ENCODE data around the gene CEP131. TPM values are rescaled to one million over a fixed set of nuclear protein-coding genes. Genes with fewer than 3 reads are reported as not detected.

CEP131 gene
- total and polyA plus RNA-seq, 2 of the 8 experiments (the other 6 are each of a cell fraction or from before 2014, with no cell fraction given), result 5.9 to 23.2 TPM

DNA sequence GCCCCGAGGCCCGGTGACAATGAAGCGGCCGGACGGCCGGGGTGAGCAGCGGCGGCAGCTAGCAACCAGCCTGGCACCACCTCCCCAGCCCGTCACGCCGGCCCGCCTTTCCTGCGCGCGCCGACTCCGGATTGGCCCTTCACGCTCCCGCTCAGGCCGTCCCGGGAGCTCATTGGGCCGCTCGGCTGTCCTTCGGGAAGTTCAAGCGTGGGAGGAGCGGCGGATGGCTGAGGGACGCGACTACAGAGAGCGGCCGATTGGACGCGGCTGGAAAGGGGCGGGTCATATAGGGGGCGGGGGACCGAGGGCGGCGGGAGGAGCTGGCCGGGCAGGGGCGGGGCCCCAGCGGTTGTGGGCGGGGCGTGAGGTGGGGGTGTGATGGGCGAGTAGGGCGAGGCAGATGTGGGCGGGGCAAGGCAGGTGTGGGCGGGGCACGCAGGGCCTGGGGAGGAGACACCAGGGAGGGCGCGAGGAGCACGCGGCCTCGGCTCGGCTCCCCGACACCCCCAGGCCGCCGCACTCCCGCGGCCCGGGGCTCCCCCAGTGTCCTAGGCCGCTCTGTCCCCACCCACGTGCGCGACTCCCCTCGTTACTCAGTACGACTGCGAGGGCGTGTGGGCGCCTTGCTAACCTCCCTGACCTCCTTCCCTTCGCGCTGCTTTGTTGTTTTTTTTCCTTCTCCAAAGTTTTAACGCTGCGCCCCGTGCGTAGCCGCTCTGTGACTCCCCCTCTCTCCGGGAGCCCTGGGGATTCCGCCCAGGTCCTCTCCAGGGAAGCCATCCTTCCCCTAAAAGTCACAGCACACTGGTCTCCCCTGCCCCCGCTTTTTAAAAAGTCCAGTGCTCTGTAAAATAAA is at the start of gene CEP131 (continued):
- peak; percentile 97 for TF ChIP-seq SP1 (IDR thresholded peaks at IDR 0.05; ENCODE audit: low read depth, low read length)

Data from H1 (cell line).